OCI-LY1 (cell line): Measurements from ENCODE around the gene DHRS7C.

ENCODE experiments used
- H2AFZ ChIP-seq: fragments of 200-600 bp; sonication (generic), shearing (Covaris generic); 2 replicates; pipeline ENCODE4 v1.6.0; 2014; ENCODE audit warnings: antibody characterized with exemption, mild to moderate bottlenecking, low read length
- H3F3A ChIP-seq: fragments of 200-600 bp; sonication (generic), shearing (Covaris generic); 2 replicates; pipeline ENCODE4 v1.6.0; 2014; ENCODE audit warnings: mild to moderate bottlenecking, antibody characterized with exemption, low read length, moderate library complexity; ENCODE audit not compliant: insufficient read depth
- H3K27ac ChIP-seq: fragments of 200-600 bp; sonication (generic); 2 replicates; pipeline ENCODE4 v1.5.1; 2014; ENCODE audit warnings: low read length, mixed run types, mild to moderate bottlenecking, low read depth; ENCODE audit not compliant: poor library complexity, severe bottlenecking
- H3K27me3 ChIP-seq: fragments of 200-600 bp; sonication (generic); 2 replicates; pipeline ENCODE4 v1.6.0; 2014; ENCODE audit warnings: antibody characterized with exemption, mild to moderate bottlenecking, low read length, moderate library complexity; ENCODE audit not compliant: insufficient read depth
- H3K36me3 ChIP-seq: fragments of 200-600 bp; sonication (generic); 2 replicates; pipeline ENCODE4 v1.6.1; 2014; ENCODE audit warnings: mild to moderate bottlenecking, antibody characterized with exemption, low read length, moderate library complexity, mixed read lengths; ENCODE audit not compliant: insufficient read depth
- H3K4me1 ChIP-seq: fragments of 200-600 bp; sonication (generic); 2 replicates; pipeline ENCODE4 v1.5.1; 2014; ENCODE audit warnings: mild to moderate bottlenecking, low read length, moderate library complexity; ENCODE audit not compliant: insufficient read depth, severe bottlenecking
- H3K4me2 ChIP-seq: fragments of 200-600 bp; sonication (generic), shearing (Covaris generic); 2 replicates; pipeline ENCODE4 v1.6.1; 2014; ENCODE audit warnings: low read length
- H3K4me3 ChIP-seq: fragments of 200-600 bp; sonication (generic); 2 replicates; pipeline ENCODE4 v1.5.1; 2014; ENCODE audit warnings: low read length, low read depth, mild to moderate bottlenecking, mixed read lengths; ENCODE audit not compliant: poor library complexity, severe bottlenecking
- H3K79me2 ChIP-seq: fragments of 200-600 bp; shearing (Covaris generic); 2 replicates; pipeline ENCODE4 v1.6.1; 2016; ENCODE audit warnings: mixed run types, low read length, mixed read lengths; ENCODE audit not compliant: insufficient read depth
- H3K9ac ChIP-seq: fragments of 200-600 bp; sonication (generic), shearing (Covaris generic); 2 replicates; pipeline ENCODE4 v1.6.1; 2014; ENCODE audit warnings: mild to moderate bottlenecking, low read length, mixed read lengths
- H3K9me2 ChIP-seq: fragments of 200-600 bp; sonication (generic), shearing (Covaris generic); 2 replicates; pipeline ENCODE4 v1.6.1; 2014; ENCODE audit warnings: low read depth, mild to moderate bottlenecking, low read length, mixed read lengths
- H3K9me3 ChIP-seq: fragments of 200-600 bp; shearing (Covaris generic); 2 replicates; pipeline ENCODE4 v1.6.1; 2014; ENCODE audit warnings: low read length, mixed read lengths
- H4K20me1 ChIP-seq: fragments of 200-600 bp; sonication (generic), shearing (Covaris generic); 2 replicates; pipeline ENCODE4 v1.6.0; 2016; ENCODE audit warnings: mild to moderate bottlenecking, low read length; ENCODE audit not compliant: insufficient read depth
- EZH2 ChIP-seq: fragments of 200-600 bp; sonication (generic), shearing (Covaris generic); IDR thresholded peaks from 2 replicates; pipeline ENCODE4 v1.8.0; 2017; ENCODE audit warnings: borderline replicate concordance, mixed run types, mild to moderate bottlenecking, antibody characterized with exemption, low read length, moderate library complexity, mixed read lengths
- TF ChIP-seq, protein P1 (sequence below): fragments of 200-600 bp; sonication (generic), shearing (Covaris generic); IDR thresholded peaks from 2 replicates; pipeline ENCODE4 v1.5.1; 2017; ENCODE audit warnings: mild to moderate bottlenecking, antibody characterized with exemption, low read length, moderate library complexity, mixed read lengths

Gene DHRS7C

DNA sequence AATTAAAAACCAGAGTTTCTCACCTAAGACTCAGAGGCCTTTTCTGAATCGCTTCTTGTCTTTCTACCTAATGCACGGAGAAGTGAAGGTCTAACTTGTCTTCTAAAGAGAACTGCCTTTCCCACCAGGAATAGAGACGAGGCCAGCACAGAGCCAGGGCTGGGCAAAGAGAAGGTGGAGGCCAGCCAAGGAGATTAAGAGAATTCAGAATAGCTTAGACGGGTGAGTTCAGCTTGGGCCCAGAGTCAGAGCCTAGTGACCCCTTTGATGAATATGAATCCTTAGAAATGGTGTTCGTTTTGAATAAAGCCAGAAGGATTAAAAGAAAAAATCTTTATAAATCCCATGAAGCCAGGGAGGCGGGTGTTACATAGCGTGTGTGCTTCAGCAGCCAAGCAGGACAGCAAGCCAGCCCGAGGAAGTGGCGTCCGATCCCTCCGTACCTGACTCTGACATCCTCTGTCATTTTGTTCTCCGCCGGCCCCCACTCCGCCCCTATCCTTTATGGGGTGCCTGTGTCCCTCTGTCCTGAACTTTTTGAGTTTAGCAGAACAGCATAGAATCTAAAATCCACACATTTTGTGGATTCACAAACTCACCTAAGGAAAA lies 23.0 kb upstream of the DHRS7C start:
- H4K20me1 ChIP-seq: no peaks in the 10 kb centered on the region
- no peak overlapping the region for H3K27ac ChIP-seq
- no peaks in the 10 kb centered on the region for H3K36me3 ChIP-seq
- H3K9ac ChIP-seq: no peak overlapping the region
- H3F3A ChIP-seq: no peaks in the 10 kb centered on the region
- H3K4me2 ChIP-seq: no peak overlapping the region
- no peaks in the 10 kb centered on the region for H3K9me3 ChIP-seq
- no peak for TF ChIP-seq EZH2
- H3K27me3 ChIP-seq: 0 out of 2 replicates have a peak, but pooled peaks cover 3% of the 10 kb centered on the region
- H2AFZ ChIP-seq: no peak overlapping the region
- H3K9me2 ChIP-seq: no peaks in the 10 kb centered on the region
- H3K4me3 ChIP-seq: no peak overlapping the region
- no peaks in the 10 kb centered on the region for H3K4me1 ChIP-seq
- H3K79me2 ChIP-seq: no peaks in the 10 kb centered on the region

DNA sequence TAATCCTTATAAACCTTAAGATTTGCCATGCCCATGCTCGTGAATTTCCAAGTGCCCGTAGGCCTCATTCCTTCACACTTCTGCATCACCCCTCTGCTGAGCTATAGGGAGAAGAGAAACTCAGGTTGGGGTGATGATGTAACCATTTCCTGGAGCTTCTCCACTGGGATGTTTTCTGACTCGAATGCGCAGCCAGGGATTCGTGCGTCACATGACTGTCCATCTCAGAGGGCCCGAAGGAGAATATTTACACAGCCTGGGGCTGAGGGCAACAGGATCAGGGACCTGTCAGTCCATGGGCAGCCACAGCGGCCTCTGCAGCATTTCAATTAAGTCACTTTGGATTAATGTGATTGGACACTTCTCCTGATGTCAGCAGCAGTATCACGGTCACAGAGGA lies 21.8 kb upstream of the DHRS7C start:
- Histone ChIP-seq H3K36me3 (no peaks in the 10 kb centered on the region), H3K9me2 (no peaks in the 10 kb centered on the region), H2AFZ (no peak overlapping the region), H4K20me1 (no peaks in the 10 kb centered on the region), H3K27me3 (0 out of 2 replicates have a peak, but pooled peaks cover 3% of the 10 kb centered on the region), H3K4me3 (no peak overlapping the region), H3K79me2 (no peaks in the 10 kb centered on the region), H3K9me3 (no peaks in the 10 kb centered on the region), H3K4me1 (no peaks in the 10 kb centered on the region), H3K27ac (no peak overlapping the region), H3K9ac (no peak overlapping the region), H3F3A (no peaks in the 10 kb centered on the region), H3K4me2 (no peak overlapping the region)
- TF ChIP-seq, protein P1, sequence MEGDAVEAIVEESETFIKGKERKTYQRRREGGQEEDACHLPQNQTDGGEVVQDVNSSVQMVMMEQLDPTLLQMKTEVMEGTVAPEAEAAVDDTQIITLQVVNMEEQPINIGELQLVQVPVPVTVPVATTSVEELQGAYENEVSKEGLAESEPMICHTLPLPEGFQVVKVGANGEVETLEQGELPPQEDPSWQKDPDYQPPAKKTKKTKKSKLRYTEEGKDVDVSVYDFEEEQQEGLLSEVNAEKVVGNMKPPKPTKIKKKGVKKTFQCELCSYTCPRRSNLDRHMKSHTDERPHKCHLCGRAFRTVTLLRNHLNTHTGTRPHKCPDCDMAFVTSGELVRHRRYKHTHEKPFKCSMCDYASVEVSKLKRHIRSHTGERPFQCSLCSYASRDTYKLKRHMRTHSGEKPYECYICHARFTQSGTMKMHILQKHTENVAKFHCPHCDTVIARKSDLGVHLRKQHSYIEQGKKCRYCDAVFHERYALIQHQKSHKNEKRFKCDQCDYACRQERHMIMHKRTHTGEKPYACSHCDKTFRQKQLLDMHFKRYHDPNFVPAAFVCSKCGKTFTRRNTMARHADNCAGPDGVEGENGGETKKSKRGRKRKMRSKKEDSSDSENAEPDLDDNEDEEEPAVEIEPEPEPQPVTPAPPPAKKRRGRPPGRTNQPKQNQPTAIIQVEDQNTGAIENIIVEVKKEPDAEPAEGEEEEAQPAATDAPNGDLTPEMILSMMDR: no peak
- no peak for TF ChIP-seq EZH2

DNA sequence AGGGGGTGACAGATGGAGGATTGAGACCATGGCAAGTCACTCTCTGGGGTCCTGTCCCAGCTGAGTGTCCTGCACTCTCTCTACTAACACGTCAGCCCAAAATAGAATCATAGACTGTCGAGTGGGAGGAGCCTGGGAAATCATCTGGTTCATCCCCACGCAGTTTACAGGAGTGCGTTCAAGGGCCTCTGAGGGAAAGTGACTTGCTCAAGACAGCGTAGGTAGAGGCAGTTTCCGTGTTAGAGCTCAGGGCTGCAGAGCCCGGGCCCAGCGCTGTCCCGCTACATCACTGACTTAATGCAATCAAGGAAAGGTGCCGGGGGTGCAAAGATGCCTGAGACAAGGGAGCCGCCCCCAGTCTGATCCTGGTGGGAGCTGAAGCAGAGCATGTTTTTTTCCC lies 20.1 kb upstream of the DHRS7C start:
- H3K9me2 ChIP-seq: no peaks in the 10 kb centered on the region
- no peak for TF ChIP-seq EZH2
- TF ChIP-seq, protein P1: no peak
- no peaks in the 10 kb centered on the region for H3K36me3 ChIP-seq
- H3K4me3 ChIP-seq: no peak overlapping the region
- no peak overlapping the region for H2AFZ ChIP-seq
- no peaks in the 10 kb centered on the region for H3K79me2 ChIP-seq
- H3K4me1 ChIP-seq: no peaks in the 10 kb centered on the region
- no peaks in the 10 kb centered on the region for H3F3A ChIP-seq
- H3K9me3 ChIP-seq: no peaks in the 10 kb centered on the region
- no peaks in the 10 kb centered on the region for H4K20me1 ChIP-seq
- H3K27ac ChIP-seq: no peak overlapping the region
- H3K9ac ChIP-seq: no peak overlapping the region
- H3K4me2 ChIP-seq: no peak overlapping the region
- H3K27me3 ChIP-seq: 0 out of 2 replicates have a peak, but pooled peaks cover 3% of the 10 kb centered on the region

DNA sequence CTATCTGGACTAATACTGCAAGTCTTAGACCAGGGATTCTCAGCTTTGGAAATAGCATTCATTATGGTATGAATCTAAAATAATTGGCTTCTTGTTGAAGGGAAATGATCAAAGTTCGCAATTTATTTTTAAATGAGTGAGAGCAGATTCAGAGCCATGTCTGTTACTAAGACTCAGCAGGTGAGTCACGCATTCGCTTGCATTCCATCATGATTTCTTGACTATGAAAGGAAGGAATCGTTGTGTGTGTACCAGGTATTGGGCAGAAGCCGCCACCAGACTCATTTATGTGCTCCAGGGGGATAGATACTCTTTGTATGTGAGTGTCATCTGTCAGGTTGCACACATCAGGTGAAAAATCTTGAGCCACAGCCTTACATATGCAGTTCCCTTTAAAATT lies 19.7 kb upstream of the DHRS7C start:
- Histone ChIP-seq H3K9me2 (no peaks in the 10 kb centered on the region), H2AFZ (no peak overlapping the region), H3K4me3 (no peak overlapping the region), H3K79me2 (no peaks in the 10 kb centered on the region), H3K9ac (no peak overlapping the region), H4K20me1 (no peaks in the 10 kb centered on the region), H3K36me3 (no peaks in the 10 kb centered on the region), H3F3A (no peaks in the 10 kb centered on the region), H3K27me3 (0 out of 2 replicates have a peak, but pooled peaks cover 3% of the 10 kb centered on the region), H3K27ac (no peak overlapping the region), H3K4me2 (no peak overlapping the region), H3K9me3 (no peaks in the 10 kb centered on the region), H3K4me1 (no peaks in the 10 kb centered on the region)
- TF ChIP-seq, protein P1: no peak
- no peak for TF ChIP-seq EZH2
